ENCODE data around the gene SAPCD2.
A peak's percentile ranks its signal among the peaks of the same experiment; 100 is the strongest.

DNA sequence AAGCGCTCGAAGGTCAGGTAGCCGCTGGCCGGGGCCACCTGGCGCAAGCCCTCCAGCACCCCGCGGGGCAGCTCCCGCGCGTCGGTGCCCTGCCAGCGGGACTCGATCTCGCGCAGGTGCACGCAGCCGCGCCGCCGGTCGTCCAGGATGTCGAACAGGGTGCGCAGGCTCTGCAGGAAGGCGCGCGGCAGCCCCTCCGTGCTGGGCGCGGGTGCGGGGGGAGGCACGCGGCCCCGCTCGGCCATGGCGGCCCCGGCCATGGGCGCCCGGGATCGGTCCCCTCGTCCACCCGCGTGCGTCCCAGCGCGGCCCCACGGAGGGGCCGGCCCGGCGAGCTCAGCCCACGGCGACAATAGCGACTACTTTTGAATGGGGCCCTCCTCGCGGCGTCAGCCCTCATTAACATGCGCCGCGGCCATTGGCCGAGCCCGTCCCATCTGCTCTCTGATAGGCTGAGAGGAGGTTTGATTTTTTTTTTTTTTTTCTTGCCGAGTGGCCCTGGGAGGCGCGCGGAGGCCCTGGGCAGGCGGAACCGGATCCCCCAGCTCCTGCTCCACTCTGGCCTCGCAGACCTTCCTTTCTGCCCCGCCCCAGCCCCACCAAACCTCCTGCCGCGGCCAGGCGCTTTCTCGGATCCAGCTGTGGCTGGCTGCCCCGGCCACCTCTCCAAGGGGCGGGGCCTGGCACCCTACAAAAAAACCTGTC lies at the start of gene SAPCD2:
- TF ChIP-seq ELF4 (IDR thresholded peaks at IDR 0.05) (no peak), FOXA1 (IDR thresholded peaks at IDR 0.05) (no peak), L3MBTL2 (conservative IDR thresholded peaks at IDR 0.05) (peak; percentile 48; the same call in 1 of the 2 replicates), FOXM1 (IDR thresholded peaks at IDR 0.05; ENCODE audit: borderline replicate concordance) (peak; percentile 51; the same call in 1 of the 2 replicates), CTBP1 (IDR thresholded peaks at IDR 0.05; ENCODE audit: borderline replicate concordance) (no peak), BHLHE40 (IDR thresholded peaks at IDR 0.05; ENCODE audit: borderline replicate concordance) (no peak), FOXK2 (IDR thresholded peaks at IDR 0.05) (no peak), NFRKB (IDR thresholded peaks at IDR 0.05) (no peak), TARDBP (IDR thresholded peaks at IDR 0.05) (no peak)
- TF ChIP-seq, protein P1, sequence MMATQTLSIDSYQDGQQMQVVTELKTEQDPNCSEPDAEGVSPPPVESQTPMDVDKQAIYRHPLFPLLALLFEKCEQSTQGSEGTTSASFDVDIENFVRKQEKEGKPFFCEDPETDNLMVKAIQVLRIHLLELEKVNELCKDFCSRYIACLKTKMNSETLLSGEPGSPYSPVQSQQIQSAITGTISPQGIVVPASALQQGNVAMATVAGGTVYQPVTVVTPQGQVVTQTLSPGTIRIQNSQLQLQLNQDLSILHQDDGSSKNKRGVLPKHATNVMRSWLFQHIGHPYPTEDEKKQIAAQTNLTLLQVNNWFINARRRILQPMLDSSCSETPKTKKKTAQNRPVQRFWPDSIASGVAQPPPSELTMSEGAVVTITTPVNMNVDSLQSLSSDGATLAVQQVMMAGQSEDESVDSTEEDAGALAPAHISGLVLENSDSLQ (IDR thresholded peaks at IDR 0.05) = no peak
